PC-9 (cell line): ENCODE results near the gene EPHA1. TPM values are rescaled to one million over a fixed set of nuclear protein-coding genes. Genes with fewer than 3 reads are reported as not detected.

Experiments
- BruUV-seq: library from RNA; stranded (reverse); fragments of 400-500 nt; replicated peaks from 2 replicates; lab custom pipeline; 2021; lab: Mats Ljungman, UMichigan
- CTCF ChIA-PET: fragments of 300-600 bp; sonication (Branson Sonifier 250); formaldehyde crosslinking; loops from one replicate; lab custom pipeline; 2022; ENCODE audit warnings: antibody characterized with exemption; lab: Charles Lee
- POLR2A ChIA-PET: fragments of 300-600 bp; sonication (Branson Sonifier 250); formaldehyde crosslinking; loops from one replicate; lab custom pipeline; 2022; ENCODE audit warnings: antibody characterized with exemption; ENCODE audit not compliant: unreplicated experiment; lab: Charles Lee
- DNase-seq, 2 experiments: peaks; one replicate each; pipeline versions ENCODE4 v3.0.0 to v3.0.0-alpha.2; 2015 to 2022; ENCODE audit warnings: mixed read lengths in 1 of 2
- H2AFZ ChIP-seq: fragments of 200-600 bp; sonication (generic); 2 replicates; pipeline ENCODE4 v1.8.1; 2017; ENCODE audit warnings: antibody characterized with exemption
- H3F3A ChIP-seq: fragments of 200-600 bp; sonication (generic); 2 replicates; pipeline ENCODE4 v1.8.1; 2017; ENCODE audit warnings: antibody characterized with exemption, mild to moderate bottlenecking, low read depth; ENCODE audit not compliant: insufficient read depth
- H3K27ac ChIP-seq: fragments of 200-600 bp; sonication (generic); 2 replicates; pipeline ENCODE4 v1.6.1; 2016; ENCODE audit warnings: mixed run types
- H3K27me3 ChIP-seq: fragments of 200-600 bp; sonication (generic); 2 replicates; pipeline ENCODE4 v1.6.1; 2016; ENCODE audit warnings: low read depth, mixed run types; ENCODE audit not compliant: insufficient read depth
- H3K36me3 ChIP-seq: fragments of 200-600 bp; sonication (generic); 2 replicates; pipeline ENCODE4 v1.6.1; 2016; ENCODE audit warnings: low read depth, mixed run types
- H3K4me1 ChIP-seq: fragments of 200-600 bp; sonication (generic); replicated peaks from 2 replicates; pipeline ENCODE4 v1.6.1; 2016; ENCODE audit warnings: mixed run types; ENCODE audit not compliant: insufficient read depth
- H3K4me2 ChIP-seq: fragments of 200-600 bp; sonication (generic); 2 replicates; pipeline ENCODE4 v1.6.1; 2017; ENCODE audit warnings: mixed run types
- H3K4me3 ChIP-seq: fragments of 200-600 bp; sonication (generic); 2 replicates; pipeline ENCODE4 v1.6.1; 2016; ENCODE audit warnings: mixed run types
- H3K79me2 ChIP-seq: fragments of 200-600 bp; sonication (generic); 2 replicates; pipeline ENCODE4 v1.6.1; 2017; ENCODE audit warnings: low read depth, mixed run types
- H3K9me2 ChIP-seq: fragments of 200-600 bp; sonication (generic); 2 replicates; pipeline ENCODE4 v1.8.1; 2017; ENCODE audit warnings: mild to moderate bottlenecking; ENCODE audit not compliant: insufficient read depth
- H3K9me3 ChIP-seq: fragments of 200-600 bp; sonication (generic); 2 replicates; pipeline ENCODE4 v1.8.1; 2016; ENCODE audit warnings: low read depth; ENCODE audit not compliant: insufficient read depth
- H4K20me1 ChIP-seq: fragments of 200-600 bp; sonication (generic); 2 replicates; pipeline ENCODE4 v1.8.1; 2017; ENCODE audit not compliant: insufficient read depth
- CTCF ChIP-seq: fragments of 200-600 bp; sonication (generic); conservative IDR thresholded peaks from 2 replicates; pipeline ENCODE4 v1.6.1; 2017; ENCODE audit warnings: mixed run types, antibody characterized with exemption, mild to moderate bottlenecking, moderate library complexity
- EZH2 ChIP-seq: fragments of 200-600 bp; sonication (generic); IDR thresholded peaks from 2 replicates; pipeline ENCODE4 v1.8.0; 2017; ENCODE audit warnings: antibody characterized with exemption, low read depth
- intact Hi-C: fragments of 100-400 bp; cut with micrococcal nuclease; formaldehyde crosslinking; loops from one replicate; pipeline ENCODE4 v1.10.0; 2022; ENCODE audit not compliant: unreplicated experiment
- total RNA-seq: library from RNA; stranded (reverse); gene quantifications from 2 replicates; pipeline ENCODE4 v1.2.3, GENCODE V29; 2021

The EPHA1 gene
- total RNA-seq, 1 experiment from 2014 or later, result 35.5 TPM

- no peaks in the 10 kb centered on the region for H3K9me3 ChIP-seq
- POLR2A ChIA-PET, result interaction anchor here (0.5 to 0.6 kb wide), 4 partner anchors 14 to 581 kb away, joined by 3 to 6 read pairs (median 4); no protein-coding TSS in a partner anchor
- H3K27ac ChIP-seq, result no peak overlapping the region
- H3K9me2 ChIP-seq, result no peaks in the 10 kb centered on the region
- no peaks in the 10 kb centered on the region for H3K27me3 ChIP-seq
- H3F3A ChIP-seq, result peaks cover 15% of the 10 kb centered on the region
- H3K79me2 ChIP-seq, result no peaks in the 10 kb centered on the region
- no peak overlapping the region for H3K4me2 ChIP-seq
- CTCF ChIA-PET, result interaction anchor here (1.2 kb wide), 1 partner anchor 14 kb away, joined by 6 read pairs; no protein-coding TSS in a partner anchor
- TF ChIP-seq EZH2 (no peak), CTCF (no peak)
- no peak for DNase-seq
- no peaks in the 10 kb centered on the region for H4K20me1 ChIP-seq
- no TSS peak for BruUV-seq
- H3K36me3 ChIP-seq, result no peaks in the 10 kb centered on the region
- no peak overlapping the region for H2AFZ ChIP-seq
- no peak overlapping the region for H3K4me3 ChIP-seq
- peaks cover 33% of the 10 kb centered on the region for H3K4me1 ChIP-seq
- intact Hi-C loops, result no loop called here
Measured at GRCh38 chr7:143369678-143370651, 38.7 kb downstream of the EPHA1 start.

GRCh38 chr7:143368387-143368786 lies 40.3 kb downstream of the EPHA1 start:
- Histone ChIP-seq H3K27ac (peak overlapping the region; percentile 5; the same call in 1 of the 2 replicates), H2AFZ (no peak overlapping the region), H3K4me3 (no peak overlapping the region), H3K9me2 (no peaks in the 10 kb centered on the region), H4K20me1 (no peaks in the 10 kb centered on the region), H3K36me3 (no peaks in the 10 kb centered on the region), H3K79me2 (no peaks in the 10 kb centered on the region), H3K27me3 (peaks cover 13% of the 10 kb centered on the region), H3K4me2 (peak overlapping the region; percentile 31), H3K4me1 (peaks cover 32% of the 10 kb centered on the region), H3K9me3 (no peaks in the 10 kb centered on the region), H3F3A (peaks cover 19% of the 10 kb centered on the region)
- ChIA-PET CTCF (interaction anchor here (0.5 to 0.6 kb wide), 2 partner anchors 15 to 80 kb away, joined by 4 to 9 read pairs; partner anchors contain the start of gene CASP2), POLR2A (interaction anchor here (0.8 kb wide), 1 partner anchor 37 kb away, joined by 5 read pairs; no protein-coding TSS in a partner anchor)
- DNase-seq, result no peak
- BruUV-seq, result no TSS peak
- intact Hi-C loops, result no loop called here
- TF ChIP-seq CTCF (no peak), EZH2 (no peak)

- peak overlapping the region; percentile 5; the same call in 1 of the 2 replicates for H3K27ac ChIP-seq
- CTCF ChIA-PET, result interaction anchor here (0.5 to 0.6 kb wide), 2 partner anchors 15 to 80 kb away, joined by 4 to 9 read pairs; partner anchors contain the start of gene CASP2
Measured at GRCh38 chr7:143367972-143368371, 40.7 kb downstream of the EPHA1 start.

More at GRCh38 chr7:143367972-143368371, 40.7 kb downstream of the EPHA1 start:
- H3K79me2 ChIP-seq, result no peaks in the 10 kb centered on the region
- intact Hi-C loops, result no loop called here
- peak; percentile 94 to 97 for DNase-seq
- H3F3A ChIP-seq, result peaks cover 22% of the 10 kb centered on the region
- TF ChIP-seq CTCF (no peak), EZH2 (no peak)
- no peak overlapping the region for H2AFZ ChIP-seq
- H3K9me2 ChIP-seq, result no peaks in the 10 kb centered on the region
- H4K20me1 ChIP-seq, result no peaks in the 10 kb centered on the region
- POLR2A ChIA-PET, result interaction anchor here (0.8 kb wide), 1 partner anchor 36 kb away, joined by 5 read pairs; no protein-coding TSS in a partner anchor
- BruUV-seq, result no TSS peak
- H3K4me2 ChIP-seq, result peak overlapping the region; percentile 31
- no peak overlapping the region for H3K4me3 ChIP-seq
- peaks cover 17% of the 10 kb centered on the region for H3K27me3 ChIP-seq
- H3K4me1 ChIP-seq, result peaks cover 32% of the 10 kb centered on the region
- H3K9me3 ChIP-seq, result no peaks in the 10 kb centered on the region
- H3K36me3 ChIP-seq, result no peaks in the 10 kb centered on the region
